GM12878 (cell line): ENCODE measurements around the gene GNAQ. TPM values are rescaled to one million over a fixed set of nuclear protein-coding genes. Genes with fewer than 3 reads are reported as not detected.

Experiments
- ATAC-seq: fragments of 200-7000 bp; cut with Tn5 transposase; 3 replicates; pipeline ENCODE4 v1.9.1; 2020; ENCODE audit warnings: mild to moderate bottlenecking, moderate library complexity
- BruUV-seq: library from RNA; stranded (reverse); fragments of 400-500 nt; replicated peaks from 2 replicates; lab custom pipeline; 2021; lab: Mats Ljungman, UMichigan
- CTCF ChIA-PET: fragments of 300-600 bp; sonication (Branson Sonifier 250); formaldehyde crosslinking; extraction: SDS; loops from one replicate; lab custom pipeline; 2021; ENCODE audit warnings: inconsistent platforms; lab: Yijun Ruan, JAX
- POLR2A ChIA-PET: fragments of 350-600 bp; formaldehyde crosslinking; extraction: SDS; loops from one replicate; lab custom pipeline; 2021; ENCODE audit warnings: inconsistent platforms; lab: Charles Lee
- RAD21 ChIA-PET: fragments of 300-600 bp; sonication (Branson Sonifier 250); formaldehyde crosslinking; loops from one replicate; lab custom pipeline; 2023; ENCODE audit warnings: antibody characterized with exemption; ENCODE audit not compliant: unreplicated experiment; lab: Charles Lee
- SMC1A ChIA-PET: fragments of 300-600 bp; sonication (Branson Sonifier 250); formaldehyde crosslinking; loops from one replicate; lab custom pipeline; 2023; ENCODE audit not compliant: unreplicated experiment, uncharacterized antibody; lab: Charles Lee
- DNase-seq: peaks from one replicate; pipeline ENCODE4 v3.0.0-alpha.2; 2011; ENCODE audit warnings: low read depth, low spot score
- FAIRE-seq: peaks from 3 replicates; lab custom pipeline; 2011; peaks lifted over from hg19 to GRCh38; lab: Jason Lieb, UNC
- H2AFZ ChIP-seq: 2 replicates; pipeline ENCODE4 v1.6.0; 2011; ENCODE audit warnings: low read depth, low read length, control low read depth; ENCODE audit not compliant: control insufficient read depth
- H3K27ac ChIP-seq: 2 replicates; pipeline ENCODE4 v1.5.1; 2011; ENCODE audit warnings: control low read depth; ENCODE audit not compliant: control insufficient read depth, insufficient read depth
- H3K27me3 ChIP-seq, 2 experiments: replicated peaks in 1 of 2; 2 replicates each; pipeline versions ENCODE4 v1.6.0 to v1.6.1; 2011; ENCODE audit warnings: low read length in 1 of 2; ENCODE audit not compliant: control insufficient read depth in 2 of 2, insufficient read depth in 2 of 2
- H3K36me3 ChIP-seq, 2 experiments: 2 replicates each; pipeline ENCODE4 v1.5.1; 2011; ENCODE audit warnings: low read length in 1 of 2; ENCODE audit not compliant: control insufficient read depth in 2 of 2, insufficient read depth in 2 of 2
- H3K4me1 ChIP-seq: 2 replicates; pipeline ENCODE4 v1.6.1; 2011; ENCODE audit warnings: mild to moderate bottlenecking, low read length, moderate library complexity, mixed read lengths; ENCODE audit not compliant: control insufficient read depth, insufficient read depth
- H3K4me2 ChIP-seq: 2 replicates; pipeline ENCODE4 v1.6.0; 2011; ENCODE audit warnings: control low read depth; ENCODE audit not compliant: control insufficient read depth, insufficient read depth
- H3K4me3 ChIP-seq: fragments of 200-600 bp; sonication (generic); 2 replicates; pipeline ENCODE4 v1.5.1; 2016
- H3K79me2 ChIP-seq: 2 replicates; pipeline ENCODE4 v1.6.0; 2011; ENCODE audit warnings: low read length; ENCODE audit not compliant: control insufficient read depth, insufficient read depth
- H3K9ac ChIP-seq: 2 replicates; pipeline ENCODE4 v1.8.0; 2011; ENCODE audit warnings: low read length, control low read depth, mixed read lengths; ENCODE audit not compliant: control insufficient read depth, insufficient read depth
- H3K9me3 ChIP-seq: replicated peaks from 3 replicates; pipeline ENCODE4 v1.5.1; 2011; ENCODE audit warnings: mild to moderate bottlenecking, low read length; ENCODE audit not compliant: control insufficient read depth, insufficient read depth
- H4K20me1 ChIP-seq: 2 replicates; pipeline ENCODE4 v1.6.0; 2011; ENCODE audit not compliant: control insufficient read depth, insufficient read depth
- ATF7 ChIP-seq: fragments of 450-650 bp; IDR thresholded peaks from 2 replicates; pipeline ENCODE4 v1.6.1; 2016; ENCODE audit warnings: low read depth, mild to moderate bottlenecking
- BMI1 ChIP-seq: fragments of 450-650 bp; IDR thresholded peaks from 2 replicates; pipeline ENCODE4 v1.6.1; 2016; ENCODE audit warnings: mild to moderate bottlenecking, moderate library complexity, borderline replicate concordance
- CBX3 ChIP-seq: fragments of 200-600 bp; sonication (generic); IDR thresholded peaks from 2 replicates; pipeline ENCODE4 v1.6.1; 2016; ENCODE audit warnings: low read depth, borderline replicate concordance
- EP300 ChIP-seq, 2 experiments: fragments of 150-350 bp in 1 of 2; IDR thresholded peaks; 2 replicates each; pipeline ENCODE4 v1.6.1; 2011 to 2012; ENCODE audit warnings: low read depth in 2 of 2, low read length in 2 of 2, borderline replicate concordance in 1 of 2, improper control_type of control experiment in 1 of 2, inconsistent platforms in 1 of 2; ENCODE audit not compliant: control insufficient read depth in 1 of 2
- GATAD2B ChIP-seq: fragments of 450-650 bp; conservative IDR thresholded peaks from 2 replicates; pipeline ENCODE4 v1.6.1; 2017; ENCODE audit warnings: low read depth, mild to moderate bottlenecking, moderate library complexity
- IKZF1 ChIP-seq: fragments of 450-650 bp; conservative IDR thresholded peaks from 2 replicates; pipeline ENCODE4 v1.6.1; 2017; ENCODE audit warnings: antibody characterized with exemption, mild to moderate bottlenecking
- IKZF2 ChIP-seq, 2 experiments: fragments of 450-650 bp; IDR thresholded peaks; 2 replicates each; pipeline ENCODE4 v1.6.1; 2017; ENCODE audit warnings: mild to moderate bottlenecking in 2 of 2, moderate library complexity in 2 of 2
- LARP7 ChIP-seq: fragments of 450-650 bp; IDR thresholded peaks from 2 replicates; pipeline ENCODE4 v1.6.1; 2017; ENCODE audit warnings: mild to moderate bottlenecking
- MEF2B ChIP-seq: fragments of 450-650 bp; IDR thresholded peaks from 2 replicates; pipeline ENCODE4 v1.6.1; 2018; ENCODE audit warnings: mild to moderate bottlenecking, moderate library complexity; ENCODE audit not compliant: partially characterized antibody, poor library complexity, severe bottlenecking
- MTA2 ChIP-seq: fragments of 450-650 bp; IDR thresholded peaks from 2 replicates; pipeline ENCODE4 v1.6.1; 2016; ENCODE audit warnings: low read depth, mild to moderate bottlenecking, moderate library complexity
- NBN ChIP-seq: fragments of 450-650 bp; IDR thresholded peaks from 2 replicates; pipeline ENCODE4 v1.6.1; 2016
- ZNF622 ChIP-seq: fragments of 450-650 bp; IDR thresholded peaks from 2 replicates; pipeline ENCODE4 v1.6.1; 2017; ENCODE audit warnings: mild to moderate bottlenecking, inconsistent platforms
- WGBS: methylation state at CpG from one replicate; pipeline ENCODE4 v1.1.6; 2016; ENCODE audit warnings: low lambda C conversion rate; ENCODE audit not compliant: insufficient replicate concordance, insufficient coverage; ENCODE audit errors: missing lambda C conversion rate; 5-methylcytosine and 5-hydroxymethylcytosine counted together
- in situ Hi-C: fragments of 300-500 bp; cut with MboI; formaldehyde crosslinking; loops from 9 replicates; pipeline ENCODE4 v1.14.3; 2018; ENCODE audit warnings: mixed read lengths
- intact Hi-C: fragments of 100-400 bp; cut with micrococcal nuclease; formaldehyde crosslinking; loops from one replicate; pipeline ENCODE4 v1.14.2; 2022; ENCODE audit not compliant: unreplicated experiment
- polyA plus RNA-seq, 11 experiments: library from polyadenylated mRNA; depleted of rRNA in 4 of 11; unstranded in 6 of 11; stranded (reverse) in 5 of 11; fragments of >200 nt; fragmentation: Nextera tagmentation in 4 of 11; fragmentation: Illumina TruSeq in 1 of 11; extraction: Ambion mirVana in 4 of 11; extraction: Trizol in 1 of 11; gene quantifications; 1 replicate in 1 of 11; 2 replicates in 10 of 11; pipeline versions ENCODE4 v1.2.1 to v1.2.3, GENCODE V29; 2011 to 2016; ENCODE audit warnings: inconsistent platforms in 2 of 11, missing spikeins in 2 of 11, low read depth in 1 of 11
- total RNA-seq, 4 experiments: library from RNA; depleted of rRNA in 3 of 4; stranded (reverse); fragments of >200 nt in 3 of 4; fragmentation: Illumina TruSeq in 1 of 4; extraction: Trizol in 1 of 4; gene quantifications; 2 replicates each; pipeline versions ENCODE4 v1.2.1 to v1.2.3, GENCODE V29; 2013 to 2021
- TF ChIP-seq, protein P1 (sequence below): fragments of 450-650 bp; IDR thresholded peaks from 2 replicates; pipeline ENCODE4 v1.6.1; 2017; ENCODE audit warnings: low read depth, mild to moderate bottlenecking, moderate library complexity
- TF ChIP-seq, protein P2 (sequence below): fragments of 450-650 bp; conservative IDR thresholded peaks from 2 replicates; pipeline ENCODE4 v1.6.1; 2017; ENCODE audit warnings: mild to moderate bottlenecking, moderate library complexity
- TF ChIP-seq, protein P3 (sequence below): fragments of 450-650 bp; IDR thresholded peaks from 2 replicates; pipeline ENCODE4 v1.6.1; 2016; ENCODE audit warnings: mild to moderate bottlenecking

GNAQ gene
- total and polyA plus RNA-seq, 10 of the 15 experiments (the other 5 are each of a cell fraction or from before 2014, with no cell fraction given): 0.15 to 47.2 (median 0.49) TPM

DNA sequence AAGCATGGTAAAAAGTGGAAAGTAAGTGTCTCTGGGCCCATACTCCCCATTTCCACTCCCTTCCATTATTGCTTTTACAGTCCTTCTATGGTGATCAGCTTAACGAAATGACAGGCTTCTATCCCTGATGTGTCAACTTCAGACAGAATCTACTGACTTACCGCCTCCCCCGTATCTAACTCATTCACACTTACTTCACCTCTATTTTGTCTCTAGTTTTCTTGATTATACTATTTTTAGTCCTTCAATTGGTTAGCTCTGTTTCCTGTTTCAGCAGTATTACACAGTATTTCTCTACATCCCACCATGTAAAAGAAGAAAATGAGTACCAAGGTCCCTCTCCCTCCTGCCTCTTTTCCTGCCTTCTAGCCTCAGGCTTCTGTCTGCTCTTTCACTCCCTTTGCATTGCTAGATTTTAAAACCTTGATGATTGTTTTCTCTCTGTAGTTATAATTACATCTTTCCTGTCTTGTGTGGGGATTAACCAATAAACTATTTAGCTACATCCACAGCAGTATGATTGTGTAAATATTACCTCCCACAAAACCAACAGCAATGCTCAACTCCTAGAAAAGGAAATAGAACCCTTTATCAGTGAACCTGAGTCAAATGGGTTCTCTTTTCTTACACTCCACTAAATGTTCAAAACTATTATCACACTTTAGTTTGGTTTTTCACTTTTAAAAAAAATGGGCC is 53.4 kb downstream of the GNAQ start:
- 0 out of 4 replicates have a peak, but pooled peaks cover 0 to 2% of the 10 kb centered on the region in 2 experiments for H3K27me3 ChIP-seq
- H3K4me2 ChIP-seq: no peak overlapping the region
- 12% methylated on average over 3 of the region's 3 CpGs for whole genome bisulfite sequencing
- CTCF ChIA-PET: interaction anchor here (0.7 to 7.5 kb wide), 17 partner anchors 11 to 205 kb away, joined by 3 to 153 read pairs (median 7); no protein-coding TSS in a partner anchor
- no peaks in the 10 kb centered on the region for H3K4me1 ChIP-seq
- POLR2A ChIA-PET: interaction anchor here (0.6 to 2.5 kb wide), 6 partner anchors 9 to 136 kb away, joined by 4 to 11 read pairs (median 6); no protein-coding TSS in a partner anchor
- H3K27ac ChIP-seq: no peak overlapping the region
- in situ Hi-C loops (no loop called here), intact Hi-C loops (loop anchor here (5.0 kb wide), 2 partner anchors 59 to 144 kb away; no protein-coding TSS in a partner anchor)
- no peaks in the 10 kb centered on the region for H4K20me1 ChIP-seq
- DNase-seq: no peak
- no peaks in the 10 kb centered on the region for H3K79me2 ChIP-seq
- peak; percentile 56 for ATAC-seq
- H3K4me3 ChIP-seq: no peak overlapping the region
- no peak for FAIRE-seq
- SMC1A ChIA-PET: interaction anchor here (0.7 to 9.6 kb wide), 31 partner anchors 8 to 521 kb away, joined by 3 to 145 read pairs (median 7); partner anchors contain the start of gene GNAQ
- H3K9me3 ChIP-seq: no peaks in the 10 kb centered on the region
- no peaks in the 10 kb centered on the region for H3K36me3 ChIP-seq
- H2AFZ ChIP-seq: no peak overlapping the region
- no peak overlapping the region for H3K9ac ChIP-seq
- no TSS peak for BruUV-seq
- RAD21 ChIA-PET: interaction anchor here (0.7 to 9.5 kb wide), 28 partner anchors 16 to 392 kb away, joined by 3 to 123 read pairs (median 8); partner anchors contain the start of gene GNAQ
- TF ChIP-seq IKZF1: peak; percentile 58; the same call in 1 of the 2 replicates
- peak; percentile 76 for TF ChIP-seq NBN
- peak; percentile 80 for TF ChIP-seq MTA2
- 0 out of 2 replicates have a peak, but pooled peaks have one; percentile 53 for TF ChIP-seq BMI1
- peak; percentile 63 to 73; a peak in 2 of 4 replicates for TF ChIP-seq IKZF2 (IDR thresholded peaks at IDR 0.05)
- TF ChIP-seq GATAD2B: 0 out of 2 replicates have a peak, but pooled peaks have one; percentile 21
- no peak for TF ChIP-seq ZNF622
- no peak for TF ChIP-seq LARP7
- peak; percentile 83 for TF ChIP-seq MEF2B
- 0 out of 4 replicates have a peak, but pooled peaks of 1 of the 2 experiments have one; percentile 6 for TF ChIP-seq EP300 (IDR thresholded peaks at IDR 0.05; ENCODE audit: borderline replicate concordance in 1 of 2, control insufficient read depth in 1 of 2, low read depth in 2 of 2, low read length in 2 of 2)
- peak; percentile 95 for TF ChIP-seq ATF7
- TF ChIP-seq, protein P1, sequence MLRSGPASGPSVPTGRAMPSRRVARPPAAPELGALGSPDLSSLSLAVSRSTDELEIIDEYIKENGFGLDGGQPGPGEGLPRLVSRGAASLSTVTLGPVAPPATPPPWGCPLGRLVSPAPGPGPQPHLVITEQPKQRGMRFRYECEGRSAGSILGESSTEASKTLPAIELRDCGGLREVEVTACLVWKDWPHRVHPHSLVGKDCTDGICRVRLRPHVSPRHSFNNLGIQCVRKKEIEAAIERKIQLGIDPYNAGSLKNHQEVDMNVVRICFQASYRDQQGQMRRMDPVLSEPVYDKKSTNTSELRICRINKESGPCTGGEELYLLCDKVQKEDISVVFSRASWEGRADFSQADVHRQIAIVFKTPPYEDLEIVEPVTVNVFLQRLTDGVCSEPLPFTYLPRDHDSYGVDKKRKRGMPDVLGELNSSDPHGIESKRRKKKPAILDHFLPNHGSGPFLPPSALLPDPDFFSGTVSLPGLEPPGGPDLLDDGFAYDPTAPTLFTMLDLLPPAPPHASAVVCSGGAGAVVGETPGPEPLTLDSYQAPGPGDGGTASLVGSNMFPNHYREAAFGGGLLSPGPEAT: peak; percentile 54; the same call in 1 of the 2 replicates
- no peak for TF ChIP-seq CBX3
- TF ChIP-seq, protein P2, sequence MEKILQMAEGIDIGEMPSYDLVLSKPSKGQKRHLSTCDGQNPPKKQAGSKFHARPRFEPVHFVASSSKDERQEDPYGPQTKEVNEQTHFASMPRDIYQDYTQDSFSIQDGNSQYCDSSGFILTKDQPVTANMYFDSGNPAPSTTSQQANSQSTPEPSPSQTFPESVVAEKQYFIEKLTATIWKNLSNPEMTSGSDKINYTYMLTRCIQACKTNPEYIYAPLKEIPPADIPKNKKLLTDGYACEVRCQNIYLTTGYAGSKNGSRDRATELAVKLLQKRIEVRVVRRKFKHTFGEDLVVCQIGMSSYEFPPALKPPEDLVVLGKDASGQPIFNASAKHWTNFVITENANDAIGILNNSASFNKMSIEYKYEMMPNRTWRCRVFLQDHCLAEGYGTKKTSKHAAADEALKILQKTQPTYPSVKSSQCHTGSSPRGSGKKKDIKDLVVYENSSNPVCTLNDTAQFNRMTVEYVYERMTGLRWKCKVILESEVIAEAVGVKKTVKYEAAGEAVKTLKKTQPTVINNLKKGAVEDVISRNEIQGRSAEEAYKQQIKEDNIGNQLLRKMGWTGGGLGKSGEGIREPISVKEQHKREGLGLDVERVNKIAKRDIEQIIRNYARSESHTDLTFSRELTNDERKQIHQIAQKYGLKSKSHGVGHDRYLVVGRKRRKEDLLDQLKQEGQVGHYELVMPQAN: no peak
- TF ChIP-seq, protein P3, sequence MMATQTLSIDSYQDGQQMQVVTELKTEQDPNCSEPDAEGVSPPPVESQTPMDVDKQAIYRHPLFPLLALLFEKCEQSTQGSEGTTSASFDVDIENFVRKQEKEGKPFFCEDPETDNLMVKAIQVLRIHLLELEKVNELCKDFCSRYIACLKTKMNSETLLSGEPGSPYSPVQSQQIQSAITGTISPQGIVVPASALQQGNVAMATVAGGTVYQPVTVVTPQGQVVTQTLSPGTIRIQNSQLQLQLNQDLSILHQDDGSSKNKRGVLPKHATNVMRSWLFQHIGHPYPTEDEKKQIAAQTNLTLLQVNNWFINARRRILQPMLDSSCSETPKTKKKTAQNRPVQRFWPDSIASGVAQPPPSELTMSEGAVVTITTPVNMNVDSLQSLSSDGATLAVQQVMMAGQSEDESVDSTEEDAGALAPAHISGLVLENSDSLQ: peak; percentile 53
